Non-pigmented ciliary epithelial cell (primary cell): ENCODE measurements around the gene SLC43A1.

ENCODE experiments used
- DNase-seq: peaks from one replicate; pipeline ENCODE4 v3.0.0-alpha.2; 2010; ENCODE audit warnings: low read depth

SLC43A1 gene

DNA sequence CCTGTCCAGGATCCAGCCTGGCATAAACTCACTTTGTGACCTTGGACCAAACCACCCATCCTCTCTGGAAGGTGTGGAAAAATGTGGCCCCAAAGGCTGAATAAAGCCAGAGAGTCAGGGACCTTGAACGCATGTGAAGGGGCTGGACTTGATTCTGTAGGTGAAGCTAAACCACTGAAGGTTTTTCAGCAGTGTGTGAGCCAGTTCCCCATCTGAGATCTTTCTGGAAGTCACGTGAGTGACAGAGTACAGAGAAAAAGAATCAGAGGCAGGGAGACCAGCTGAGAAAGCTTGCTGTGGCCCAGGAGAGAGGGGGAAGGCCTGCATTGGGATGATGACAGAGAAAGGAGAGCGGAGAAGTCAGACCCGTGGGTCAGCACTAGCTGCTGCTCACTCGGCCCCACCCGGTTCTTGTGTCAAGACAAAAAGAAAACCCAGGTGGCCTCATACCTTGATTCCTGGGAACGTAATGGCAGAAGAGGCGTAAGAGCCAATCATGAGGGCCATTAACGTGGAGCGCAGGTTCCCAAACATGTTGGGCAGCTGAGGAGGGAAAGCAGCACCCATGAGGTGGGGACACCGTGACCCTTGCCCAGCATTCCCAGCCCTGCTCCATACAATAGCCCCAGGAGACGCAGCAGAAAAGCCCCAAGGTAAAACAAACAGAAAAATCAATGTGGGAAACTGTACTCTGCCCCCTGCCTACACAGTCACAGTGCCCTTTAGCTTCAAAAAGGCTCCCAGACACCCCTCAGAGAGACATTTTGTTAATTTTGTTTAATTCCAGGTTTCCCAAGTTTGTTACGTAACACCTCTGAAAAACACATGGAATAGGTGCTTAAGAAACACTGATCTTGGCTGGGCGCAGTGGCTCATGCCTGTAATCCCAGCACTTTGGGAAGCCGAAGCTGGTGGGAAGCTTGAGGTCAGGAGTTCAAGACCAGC lies 17.9 kb downstream of the SLC43A1 start:
- DNase-seq, result no peak

DNA sequence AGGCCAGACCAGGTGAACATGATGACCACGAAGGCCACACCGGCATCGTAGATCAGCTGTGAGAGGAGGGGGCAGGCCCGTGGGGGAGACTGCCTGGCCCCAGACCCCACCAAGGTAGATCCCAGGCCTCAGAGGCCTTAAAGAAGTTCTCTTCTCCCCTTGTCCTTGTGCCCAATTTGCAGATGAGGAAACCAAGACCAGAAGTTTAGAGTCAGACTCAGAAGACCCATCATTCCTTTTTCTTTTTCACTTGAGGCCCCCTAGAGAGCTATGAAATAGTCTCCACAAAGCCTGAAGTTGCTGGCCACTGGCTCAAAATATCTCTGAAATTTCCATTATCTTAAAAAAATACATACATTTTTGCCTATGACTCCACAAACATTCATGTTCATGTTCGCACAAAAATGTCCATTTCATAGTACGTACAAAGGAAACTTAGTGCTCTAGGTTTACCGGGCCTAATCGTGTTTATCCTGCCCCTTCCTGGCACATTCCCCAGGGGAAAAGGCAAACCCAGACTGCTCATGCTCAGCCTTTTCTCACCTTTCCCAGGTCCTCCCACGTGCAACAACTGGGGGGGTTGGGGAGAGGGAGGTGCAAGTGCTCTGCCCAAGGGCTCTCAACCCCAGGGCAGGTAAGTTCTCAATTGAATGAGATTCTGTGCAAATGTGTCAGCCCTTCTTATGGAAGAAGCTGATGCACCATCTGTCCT lies 19.2 kb downstream of the SLC43A1 start:
- no peak for DNase-seq

DNA sequence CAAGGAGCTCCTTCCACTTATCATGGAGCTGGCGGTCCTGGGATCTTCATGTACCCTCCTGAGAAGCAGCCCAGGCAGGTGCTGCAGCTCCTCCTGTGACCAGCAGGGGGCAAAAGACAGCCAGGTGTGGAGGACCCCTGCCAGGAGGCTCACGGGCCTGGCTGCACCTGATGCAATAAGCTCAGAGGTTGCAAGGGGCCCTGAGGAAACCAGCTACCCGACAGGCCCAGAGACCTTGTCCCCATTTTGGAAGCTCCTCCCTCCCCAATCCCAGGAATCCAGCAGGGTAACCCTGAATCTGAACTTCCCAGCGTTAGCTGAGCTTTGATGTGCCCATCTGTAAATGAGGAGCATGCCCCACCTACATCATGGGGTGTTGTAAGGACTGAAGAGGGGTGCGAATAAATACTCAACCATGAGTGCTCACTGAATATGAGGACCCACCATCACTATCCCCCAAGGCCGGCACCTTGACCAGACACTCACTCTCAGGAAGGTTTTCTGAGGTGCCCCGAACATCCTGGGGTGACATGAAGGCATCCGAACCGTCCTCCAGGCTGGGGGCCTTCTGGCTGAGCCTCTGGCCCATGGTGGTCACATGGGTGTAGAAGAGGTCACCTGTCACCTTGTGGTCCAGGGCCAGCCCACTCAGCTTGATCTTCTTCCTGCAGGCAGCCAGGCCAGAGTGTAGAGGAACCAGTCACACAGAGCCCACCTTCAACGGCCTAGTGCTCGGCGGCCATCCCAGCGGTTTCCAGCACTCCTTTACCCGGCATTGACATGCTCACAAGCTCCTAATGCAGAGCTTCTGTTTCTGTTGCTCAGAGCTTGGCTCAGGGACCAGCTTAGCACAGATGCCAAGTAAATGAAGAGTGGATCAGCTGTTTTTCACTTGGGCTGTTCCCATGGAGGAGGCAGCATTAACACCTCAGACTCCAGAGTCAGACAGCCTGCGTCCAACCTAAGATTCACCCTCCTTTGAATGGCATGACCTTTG lies 21.7 kb downstream of the SLC43A1 start:
- no peak for DNase-seq

DNA sequence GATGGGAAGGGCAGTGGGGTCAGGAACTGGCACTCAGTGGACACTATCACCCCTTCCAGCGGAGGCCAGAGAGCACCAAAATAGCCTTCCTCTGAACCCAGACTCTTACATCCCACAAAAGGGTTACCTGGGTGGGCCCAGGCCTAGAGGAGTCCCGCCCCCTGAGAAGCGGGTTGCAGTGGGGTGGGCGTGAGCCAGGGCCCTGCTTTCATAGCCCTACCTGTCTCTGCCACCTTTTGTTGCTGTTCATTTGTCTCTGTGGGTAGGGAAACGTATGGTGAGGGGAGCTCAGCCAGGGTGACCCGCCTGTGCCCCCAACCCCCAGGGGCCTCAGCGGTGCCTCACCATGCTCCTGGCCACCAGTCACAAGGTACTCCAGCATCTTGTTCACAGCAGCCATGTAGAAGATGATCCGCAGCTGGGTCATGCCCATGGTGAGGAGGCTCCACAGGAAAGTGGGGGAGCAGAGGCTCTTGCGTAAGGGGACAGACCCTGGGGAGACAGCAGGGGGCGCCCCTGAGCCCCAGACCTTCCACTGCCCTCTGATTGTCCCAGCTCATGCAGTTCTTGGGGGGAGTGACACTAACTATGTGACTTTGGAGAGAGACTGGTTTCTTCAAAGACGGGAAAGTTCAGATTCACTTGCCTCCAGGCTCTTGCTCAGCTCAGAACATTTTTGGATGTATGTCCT lies 24.0 kb downstream of the SLC43A1 start:
- no peak for DNase-seq

DNA sequence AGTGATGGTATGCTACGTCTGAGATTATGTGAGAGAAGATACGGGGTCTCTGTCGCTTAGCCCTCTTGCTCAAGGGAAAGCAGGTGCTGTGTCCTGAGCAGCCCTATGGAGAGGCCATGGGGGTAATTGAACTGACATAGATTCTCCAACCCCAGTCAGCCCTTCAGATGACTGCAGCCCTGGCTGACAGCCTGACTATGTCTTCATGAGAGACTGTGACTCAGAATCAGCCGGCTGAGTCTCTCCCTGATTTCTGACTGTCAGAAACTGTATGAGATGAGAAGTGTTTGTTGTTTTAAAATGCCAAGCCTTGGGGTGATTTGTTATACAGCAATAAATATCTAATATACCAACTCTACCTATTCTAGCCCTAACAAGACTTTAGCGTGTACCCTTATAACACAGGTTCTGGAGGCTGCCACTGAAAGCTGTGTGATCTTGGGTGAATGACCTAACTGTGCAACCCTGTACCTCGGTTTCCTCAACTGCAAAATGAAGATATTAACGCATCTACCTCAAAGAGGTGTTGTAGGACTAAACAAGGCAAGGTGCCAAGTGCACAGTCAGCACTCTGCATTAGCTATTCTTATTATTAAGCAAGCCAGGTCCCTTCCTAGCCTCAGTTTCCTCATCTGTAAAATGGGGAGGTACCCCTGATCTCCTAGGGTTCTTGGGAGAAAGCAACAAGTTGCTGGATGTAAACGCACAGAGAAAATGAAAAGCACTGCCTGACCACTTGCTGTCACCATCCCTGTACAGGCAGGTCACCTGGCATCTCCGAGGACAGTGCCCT lies 24.9 kb downstream of the SLC43A1 start:
- DNase-seq, result no peak

DNA sequence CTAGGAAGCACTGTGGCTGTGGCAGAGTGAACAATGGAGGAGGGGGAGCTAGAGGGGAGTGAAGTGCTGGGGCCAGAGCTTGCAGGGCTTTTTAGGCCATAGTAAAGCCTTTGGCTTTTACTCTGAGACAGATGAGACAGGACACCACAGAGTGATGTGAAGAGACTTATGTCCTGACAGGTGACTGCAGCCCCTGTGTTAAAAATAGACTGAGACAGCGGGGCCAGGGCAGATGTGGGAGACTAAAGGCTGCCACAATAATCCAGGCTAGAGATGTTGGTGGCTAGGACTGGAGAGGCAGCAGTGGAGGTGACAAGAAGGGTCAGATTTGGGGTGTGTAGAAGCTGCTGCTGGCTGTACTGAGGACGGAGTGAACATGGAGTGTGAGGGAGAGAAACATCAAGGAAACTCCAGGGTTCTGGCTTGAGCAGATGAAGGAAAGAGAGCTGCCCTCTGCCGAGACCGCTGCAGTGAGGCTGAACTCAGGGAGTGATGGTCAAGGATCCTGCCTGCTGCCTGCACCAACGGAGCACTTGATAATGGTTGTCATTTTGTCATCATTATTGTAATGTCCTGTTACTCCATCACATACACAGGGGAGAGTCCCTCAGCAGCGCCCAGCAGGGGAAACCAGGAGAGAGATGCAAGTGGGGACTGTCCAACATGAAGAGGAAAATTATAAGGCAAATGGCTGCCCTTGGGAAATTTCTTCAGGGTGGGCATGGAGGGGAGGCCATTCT lies 27.4 kb downstream of the SLC43A1 start:
- DNase-seq, result no peak

DNA sequence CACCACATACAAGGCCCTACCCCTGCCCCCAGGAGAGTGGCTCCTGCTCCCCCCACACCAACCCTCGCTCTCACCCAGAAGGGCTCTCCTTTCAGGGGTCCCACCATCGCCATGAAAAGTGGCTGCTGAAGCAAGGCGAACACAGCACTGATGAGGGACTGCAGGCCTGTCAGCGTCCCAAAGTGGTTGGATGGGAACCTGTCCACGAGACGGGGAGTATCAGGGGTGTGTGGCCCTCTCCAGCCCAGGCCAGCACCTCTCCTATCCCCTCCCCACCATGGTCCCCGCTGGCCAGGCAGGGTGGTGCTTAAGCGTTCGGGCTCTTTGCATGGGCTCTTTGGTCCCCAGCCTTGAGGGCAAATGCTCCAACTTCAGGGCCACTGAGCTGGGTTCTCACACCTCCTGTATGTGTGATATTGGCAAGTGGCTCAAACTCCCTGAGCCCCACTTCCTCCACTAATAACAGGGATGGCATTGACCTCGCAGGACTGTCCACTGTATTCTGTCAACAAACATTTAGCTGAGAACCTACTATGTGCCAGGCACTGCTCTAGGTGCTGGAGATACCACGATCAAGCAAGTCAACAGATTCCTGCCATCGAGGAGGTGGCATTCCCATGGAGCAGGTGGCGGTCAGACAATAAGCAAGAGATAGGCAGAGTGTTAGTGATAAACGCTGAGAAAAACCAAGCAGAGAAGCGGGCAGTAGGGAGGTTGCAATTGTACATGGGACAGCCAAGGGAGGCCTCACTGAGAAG lies 28.3 kb downstream of the SLC43A1 start:
- DNase-seq, result no peak

DNA sequence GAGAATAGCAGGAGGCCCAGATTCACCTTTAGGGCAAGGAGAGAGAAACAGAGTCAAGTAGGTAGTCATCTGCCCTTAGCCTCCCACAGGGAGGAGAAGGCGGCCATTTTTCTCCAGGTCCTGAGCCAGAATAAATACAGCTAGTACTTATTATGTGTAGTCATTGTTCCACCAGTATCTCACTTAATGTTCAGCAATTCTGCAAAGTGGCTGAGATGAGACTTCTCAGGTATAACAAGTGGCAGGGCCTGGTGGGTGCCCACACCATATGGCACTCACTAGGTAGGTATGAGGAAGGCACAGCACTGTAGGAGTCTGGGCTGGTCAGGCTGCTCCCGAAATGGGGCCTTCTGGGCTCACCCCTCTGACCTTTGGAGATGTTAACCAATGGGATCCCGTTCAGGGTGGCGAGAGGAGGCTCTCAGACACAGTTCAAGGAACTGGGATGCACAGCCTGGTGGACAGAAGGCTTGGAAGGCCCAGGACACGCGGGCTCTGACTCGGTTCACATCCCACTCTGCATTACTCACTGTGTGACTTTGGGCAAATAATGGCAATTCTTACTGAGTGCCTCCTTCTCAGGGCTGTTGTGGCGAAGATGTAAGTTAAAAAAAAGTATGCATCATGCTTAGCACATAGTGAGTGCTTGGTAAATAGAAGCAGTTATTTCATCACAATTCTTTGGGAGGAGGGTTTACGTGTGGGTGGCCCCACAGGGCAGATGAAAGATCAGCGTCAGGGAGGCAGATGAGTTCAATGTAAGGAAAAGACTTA lies 30.1 kb downstream of the SLC43A1 start:
- DNase-seq, result no peak

DNA sequence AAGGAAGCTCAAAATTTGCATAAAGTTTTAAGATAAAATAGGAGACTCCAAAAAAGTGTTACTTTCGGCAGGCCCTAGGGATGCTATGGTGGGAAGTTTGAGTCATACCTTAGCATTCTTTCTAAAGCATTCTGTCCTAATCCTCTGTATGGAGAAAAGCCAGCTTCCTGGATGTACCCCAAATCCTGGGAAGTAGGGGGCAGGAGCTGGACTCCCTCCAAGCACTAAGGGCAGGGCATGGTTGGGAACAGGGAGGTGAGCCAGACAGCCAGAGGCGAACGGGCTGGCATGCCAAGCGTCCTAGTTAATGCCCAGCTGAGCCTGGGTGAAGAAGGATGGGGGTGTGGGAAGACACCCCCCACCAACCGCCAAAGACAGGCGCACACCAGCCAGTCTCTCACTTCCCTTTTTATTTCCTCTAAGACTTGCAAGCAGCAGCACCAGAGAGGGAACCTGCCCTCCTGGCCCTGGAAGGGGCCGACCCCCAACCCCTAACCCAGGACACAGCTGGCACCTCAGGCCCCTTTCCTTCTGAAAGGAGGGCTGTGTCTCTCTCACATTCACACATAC lies 31.3 kb downstream of the SLC43A1 start:
- DNase-seq, result no peak

DNA sequence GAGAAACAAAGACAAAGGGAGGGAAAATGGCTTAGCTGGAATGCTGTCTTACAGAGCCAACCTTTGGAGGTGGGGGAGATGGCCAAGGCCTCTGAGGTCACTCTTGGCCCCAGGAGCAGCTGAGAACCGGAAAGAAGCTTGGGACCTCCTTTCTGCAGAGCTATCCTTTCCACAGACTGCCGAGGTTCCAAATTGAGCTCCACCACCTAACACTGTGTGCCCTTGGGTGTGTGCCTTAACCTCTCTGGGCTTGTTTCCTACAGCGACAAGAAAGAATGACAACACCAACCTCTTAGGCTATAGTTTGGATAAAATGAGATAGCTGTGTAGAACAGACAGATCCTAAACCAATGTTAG lies 32.0 kb downstream of the SLC43A1 start:
- DNase-seq, result no peak

DNA sequence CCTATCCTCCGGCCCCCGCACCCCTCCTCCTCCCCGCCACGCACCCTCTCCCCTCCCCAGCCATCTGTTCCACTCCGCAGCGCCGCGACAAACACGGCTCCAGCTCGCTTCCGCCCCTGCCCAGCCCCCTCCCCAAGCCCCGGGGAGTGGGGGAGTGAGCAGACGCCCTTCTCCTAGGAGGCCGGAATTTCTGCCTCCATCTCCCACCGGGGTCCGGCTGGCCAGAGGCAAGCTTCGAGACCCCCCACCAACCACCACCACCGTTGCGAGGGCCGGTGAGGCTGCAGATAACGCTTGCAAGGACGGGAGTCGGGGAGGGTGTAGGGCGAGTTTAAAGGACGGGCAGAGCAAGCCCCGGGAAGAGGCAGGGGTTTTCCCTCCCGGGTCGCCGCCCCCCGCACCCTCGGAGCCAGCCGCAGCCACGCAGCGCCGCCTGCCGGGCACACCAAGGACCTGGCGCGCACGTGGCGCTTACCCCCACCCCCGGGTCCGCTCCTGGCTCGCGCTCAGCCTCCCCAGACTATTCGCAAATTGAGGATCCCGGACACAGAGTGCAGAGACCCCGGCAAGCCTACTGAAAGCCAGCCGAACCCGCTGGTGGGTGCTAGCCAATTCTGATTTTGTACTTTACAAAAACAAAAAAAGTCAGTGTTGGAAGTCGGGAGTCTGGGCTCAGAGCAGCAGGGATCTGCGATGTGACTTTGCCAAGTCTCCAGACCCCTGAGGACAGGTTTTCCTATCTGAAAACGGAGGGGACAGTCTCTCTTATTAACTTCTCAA lies 32.5 kb downstream of the SLC43A1 start:
- no peak for DNase-seq

DNA sequence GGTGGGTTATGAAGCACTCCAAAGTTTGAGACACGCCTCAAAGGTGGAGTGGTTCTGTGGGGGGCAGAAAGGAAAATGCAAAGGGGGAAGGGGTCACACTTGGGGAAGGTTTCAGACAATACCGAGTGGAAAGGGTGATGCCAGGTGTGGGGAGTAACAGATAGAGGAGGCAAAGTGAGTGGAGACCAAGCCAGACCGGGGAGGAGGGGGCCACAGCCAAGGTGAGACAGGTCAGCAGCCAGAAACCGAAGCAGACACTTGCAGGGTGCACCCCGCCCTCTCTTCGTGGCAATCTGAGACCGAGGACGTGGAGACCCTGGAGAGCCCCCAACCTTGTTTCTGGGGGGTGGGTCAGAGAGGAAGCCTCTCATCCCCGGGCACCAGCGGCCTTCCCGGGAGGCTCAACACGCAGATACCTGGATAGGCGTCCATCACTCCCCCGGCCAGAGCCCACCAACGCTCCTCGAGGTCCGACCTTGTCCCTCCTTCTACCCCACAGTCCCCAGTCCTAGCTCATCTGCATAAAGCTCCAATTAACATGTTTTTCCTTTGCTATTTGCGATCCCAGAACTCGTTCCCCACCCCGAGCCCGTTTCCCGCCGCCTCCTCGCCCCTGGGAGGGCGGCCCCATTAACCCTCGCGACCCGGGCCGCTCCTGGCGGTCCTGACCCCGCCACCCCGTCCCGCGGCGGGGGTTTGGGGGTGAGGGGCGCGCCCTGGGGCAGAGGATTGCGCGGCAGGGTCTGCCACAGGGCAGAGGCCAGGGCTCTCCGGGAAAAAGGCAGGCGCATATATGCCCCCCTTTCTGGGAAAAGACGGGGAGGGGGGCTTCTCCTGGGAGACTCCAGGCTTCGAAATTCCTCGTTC lies 33.4 kb downstream of the SLC43A1 start:
- no peak for DNase-seq

DNA sequence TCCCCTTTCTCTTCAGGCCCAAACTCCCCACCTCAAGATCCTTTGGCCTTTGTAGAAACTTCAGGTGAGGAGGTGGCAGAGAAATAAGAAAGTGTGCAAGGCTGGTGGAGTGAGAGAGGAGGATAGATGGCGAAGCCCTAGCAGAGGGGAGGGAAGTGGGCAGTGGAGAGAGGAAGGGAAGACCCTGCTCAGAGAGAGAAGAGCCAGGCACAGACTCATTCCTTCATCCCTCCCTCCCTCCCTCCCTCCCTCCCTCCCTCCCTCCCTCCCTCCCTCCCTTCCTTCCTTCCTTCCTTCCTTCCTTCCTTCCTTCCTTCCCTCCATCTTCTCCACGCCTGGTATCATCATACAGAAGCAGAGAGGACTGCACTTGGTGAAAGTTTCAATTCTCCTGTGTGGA lies 34.2 kb downstream of the SLC43A1 start:
- DNase-seq, result no peak

DNA sequence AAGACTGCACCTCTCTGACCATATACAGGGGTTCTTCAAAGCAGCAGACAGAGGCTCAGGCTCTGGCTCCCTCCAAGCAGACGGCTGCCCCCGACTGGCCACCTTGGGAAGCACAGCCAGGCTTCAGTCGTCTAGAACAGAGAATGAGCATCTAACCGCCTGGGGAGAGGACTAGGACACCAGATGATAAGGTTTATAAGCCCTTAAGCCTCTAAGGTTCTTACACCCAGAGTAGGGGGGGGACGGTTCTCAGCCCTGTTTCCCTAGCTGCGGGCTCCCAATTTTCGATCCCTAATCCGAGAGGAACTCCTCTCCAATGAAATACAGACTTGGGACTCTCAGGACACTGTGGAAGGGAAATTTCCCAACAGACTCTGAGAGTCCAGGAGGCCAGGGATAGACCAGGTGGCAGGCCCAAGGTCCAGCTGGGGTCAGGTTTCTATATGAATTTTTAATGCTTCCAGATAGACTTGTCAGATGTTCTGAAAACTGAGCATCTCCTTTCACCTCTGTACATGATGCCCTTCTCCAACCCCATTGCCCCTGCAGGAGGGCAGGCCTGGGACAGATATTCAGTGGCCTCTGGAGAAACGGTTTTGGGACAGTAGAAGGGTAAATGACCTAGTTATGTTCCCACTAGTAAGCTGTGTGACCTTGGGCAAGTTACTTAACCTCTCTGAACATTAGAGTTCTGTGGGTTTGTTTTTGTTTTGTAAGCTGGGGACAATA lies 34.9 kb downstream of the SLC43A1 start:
- DNase-seq, result no peak

DNA sequence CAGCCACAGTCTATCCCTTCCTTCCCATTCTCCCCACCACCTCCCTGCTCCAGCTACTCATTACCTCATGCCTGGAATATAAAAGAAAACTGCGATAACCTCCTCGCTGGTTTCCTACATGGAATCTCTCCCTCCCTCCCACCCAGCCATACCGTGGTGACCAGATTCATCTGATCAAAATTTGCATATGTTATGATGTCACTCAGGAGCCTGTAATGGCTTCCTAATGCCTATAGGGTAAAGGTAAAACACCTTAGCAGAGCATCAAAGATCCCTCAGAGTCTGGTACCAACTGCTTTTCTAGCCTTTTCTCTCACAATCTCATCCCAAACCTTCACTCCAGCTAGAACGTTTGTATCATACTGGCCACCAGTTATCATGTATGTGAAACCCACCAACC lies 35.6 kb downstream of the SLC43A1 start:
- DNase-seq, result no peak
